GM12875 (cell line): ENCODE data around the gene NEK6.
A peak's percentile ranks its signal among the peaks of the same experiment; 100 is the strongest.

Experiments used
- H3K4me3 ChIP-seq: one replicate; pipeline ENCODE4 v1.5.1; 2011; ENCODE audit warnings: low read depth, low read length, control low read depth
- TF ChIP-seq, protein P1 (sequence below): IDR thresholded peaks from 2 replicates; pipeline ENCODE4 v1.5.1; 2011; ENCODE audit warnings: low read depth, mild to moderate bottlenecking, control low read depth, inconsistent platforms, low read length, moderate library complexity, borderline replicate concordance; ENCODE audit not compliant: insufficient read depth

The NEK6 gene

GRCh38 chr9:124315882-124316281 is 58.1 kb downstream of the NEK6 start:
- no peak overlapping the region for H3K4me3 ChIP-seq
- TF ChIP-seq, protein P1, sequence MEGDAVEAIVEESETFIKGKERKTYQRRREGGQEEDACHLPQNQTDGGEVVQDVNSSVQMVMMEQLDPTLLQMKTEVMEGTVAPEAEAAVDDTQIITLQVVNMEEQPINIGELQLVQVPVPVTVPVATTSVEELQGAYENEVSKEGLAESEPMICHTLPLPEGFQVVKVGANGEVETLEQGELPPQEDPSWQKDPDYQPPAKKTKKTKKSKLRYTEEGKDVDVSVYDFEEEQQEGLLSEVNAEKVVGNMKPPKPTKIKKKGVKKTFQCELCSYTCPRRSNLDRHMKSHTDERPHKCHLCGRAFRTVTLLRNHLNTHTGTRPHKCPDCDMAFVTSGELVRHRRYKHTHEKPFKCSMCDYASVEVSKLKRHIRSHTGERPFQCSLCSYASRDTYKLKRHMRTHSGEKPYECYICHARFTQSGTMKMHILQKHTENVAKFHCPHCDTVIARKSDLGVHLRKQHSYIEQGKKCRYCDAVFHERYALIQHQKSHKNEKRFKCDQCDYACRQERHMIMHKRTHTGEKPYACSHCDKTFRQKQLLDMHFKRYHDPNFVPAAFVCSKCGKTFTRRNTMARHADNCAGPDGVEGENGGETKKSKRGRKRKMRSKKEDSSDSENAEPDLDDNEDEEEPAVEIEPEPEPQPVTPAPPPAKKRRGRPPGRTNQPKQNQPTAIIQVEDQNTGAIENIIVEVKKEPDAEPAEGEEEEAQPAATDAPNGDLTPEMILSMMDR: no peak

DNA sequence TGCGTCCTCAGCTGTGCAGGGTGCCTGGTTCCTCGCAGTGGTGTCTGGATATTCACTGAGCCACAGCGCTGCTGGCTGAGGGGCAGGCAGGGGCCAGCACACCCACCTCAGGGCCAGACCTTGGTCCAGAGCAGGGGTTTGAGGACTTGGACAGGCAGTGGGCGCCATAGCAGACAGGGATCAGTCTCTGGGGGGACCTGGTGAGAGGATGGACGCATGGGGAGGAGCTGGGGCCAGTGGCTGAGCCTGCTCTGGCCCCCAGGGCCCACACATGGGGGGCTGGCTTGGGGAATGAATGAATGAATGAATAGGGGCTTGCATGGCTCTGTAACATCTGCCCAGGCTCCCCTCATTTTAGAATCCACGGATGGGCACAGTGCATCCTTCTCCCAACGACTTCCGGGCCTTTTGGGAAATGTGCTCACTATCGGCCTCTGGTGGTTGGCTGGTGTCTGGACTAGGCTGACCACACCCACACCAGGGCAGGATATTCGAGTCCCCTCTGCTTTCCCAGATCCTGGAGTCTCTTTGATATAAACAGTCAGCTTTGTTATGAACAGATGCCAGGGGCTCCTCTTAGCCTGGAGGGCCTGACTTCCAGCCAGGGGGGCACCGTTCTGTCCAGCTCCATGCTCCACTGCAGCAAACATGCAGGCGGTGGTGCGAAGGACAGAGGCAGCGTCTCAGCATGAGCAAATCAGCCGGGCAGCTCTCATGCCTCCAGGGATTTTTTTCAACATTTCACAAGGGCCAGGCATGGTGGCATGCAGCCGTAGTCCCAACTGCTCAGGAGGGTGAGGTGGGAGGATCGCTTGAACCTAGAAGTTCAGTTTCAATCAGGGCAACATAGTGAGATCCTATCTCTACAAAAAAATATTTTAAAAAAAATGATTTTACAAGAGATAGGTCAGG is 62.6 kb downstream of the NEK6 start:
- TF ChIP-seq, protein P1: peak; percentile 79
- no peak overlapping the region for H3K4me3 ChIP-seq

GRCh38 chr9:124321416-124321815 is 63.7 kb downstream of the NEK6 start:
- H3K4me3 ChIP-seq: no peak overlapping the region
- TF ChIP-seq, protein P1: no peak

GRCh38 chr9:124321935-124322334 is 64.2 kb downstream of the NEK6 start:
- TF ChIP-seq, protein P1: no peak
- no peak overlapping the region for H3K4me3 ChIP-seq

- TF ChIP-seq, protein P1: no peak
- no peak overlapping the region for H3K4me3 ChIP-seq
These were observed 65.1 kb downstream of the NEK6 start for GRCh38 chr9:124322618-124323432.

DNA sequence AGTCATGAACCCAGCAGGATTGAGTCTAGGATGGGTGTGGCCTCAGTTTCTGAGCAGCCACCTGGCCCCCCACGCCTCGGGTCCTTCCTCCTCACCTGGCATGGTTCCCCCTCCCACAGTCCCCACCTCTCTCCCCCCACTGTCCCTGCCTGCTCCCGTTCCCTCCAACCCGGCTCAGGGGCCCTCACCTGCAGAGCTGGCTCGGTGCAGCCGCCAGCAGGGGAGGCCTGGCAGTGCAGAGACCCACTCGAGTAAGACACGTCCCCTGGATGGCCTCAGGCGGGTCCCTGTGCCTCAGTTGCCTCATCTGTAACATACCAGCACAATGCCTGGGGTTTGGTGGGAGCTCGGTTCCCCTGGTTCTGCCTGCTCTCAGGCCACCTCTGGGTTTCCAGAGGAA is 66.2 kb downstream of the NEK6 start:
- H3K4me3 ChIP-seq: no peak overlapping the region
- TF ChIP-seq, protein P1: no peak
